HG02981 (cell line): ENCODE data around the gene NUDT14.

Source experiments
- ATAC-seq: cut with Tn5 transposase; IDR thresholded peaks from one replicate; pipeline ENCODE4 v1.9.1; 2021; ENCODE audit warnings: mild to moderate bottlenecking, moderate library complexity; ENCODE audit not compliant: unreplicated experiment

The NUDT14 gene

GRCh38 chr14:105161309-105161708 lies 19.8 kb downstream of the NUDT14 start:
- no peak for ATAC-seq

GRCh38 chr14:105160776-105161175 lies 20.3 kb downstream of the NUDT14 start:
- no peak for ATAC-seq

DNA sequence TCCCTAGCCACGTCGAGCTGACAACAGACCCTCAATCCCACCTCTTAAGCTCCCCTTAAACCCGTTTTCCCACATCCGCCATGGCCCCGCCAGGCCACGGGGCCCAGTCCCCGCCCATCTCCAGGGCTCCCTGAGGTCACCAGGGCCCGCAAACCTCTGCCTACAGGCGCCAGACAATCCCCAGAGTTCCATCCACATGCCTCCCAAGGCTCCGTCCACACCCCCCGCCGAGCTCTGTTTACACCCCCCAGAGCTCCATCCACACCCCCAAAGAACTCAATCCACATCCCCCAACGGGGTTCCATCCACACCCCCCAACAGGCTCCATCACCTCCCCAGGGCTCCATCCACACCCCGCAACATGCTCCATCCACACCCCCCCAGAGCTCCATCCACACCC lies 21.8 kb downstream of the NUDT14 start:
- no peak for ATAC-seq

DNA sequence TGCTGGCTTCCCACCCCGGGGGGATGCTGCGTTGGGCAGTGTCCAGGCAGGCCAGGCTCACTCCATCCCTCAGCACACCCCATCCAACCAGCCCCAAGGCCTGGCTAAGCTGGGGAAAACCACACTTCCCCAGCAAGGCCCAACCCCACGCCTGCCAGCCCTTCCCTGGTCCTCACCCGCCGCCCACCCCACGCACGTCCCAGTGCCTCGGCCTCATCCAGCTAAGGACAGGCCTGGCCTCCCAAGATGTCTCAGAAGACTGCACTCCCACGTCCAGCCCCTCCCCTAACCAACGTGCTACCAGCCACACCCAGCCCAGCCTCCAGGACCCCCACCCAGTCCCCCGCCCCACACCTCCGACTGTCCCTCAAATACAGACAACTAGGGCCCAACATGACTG lies 22.3 kb downstream of the NUDT14 start:
- no peak for ATAC-seq

DNA sequence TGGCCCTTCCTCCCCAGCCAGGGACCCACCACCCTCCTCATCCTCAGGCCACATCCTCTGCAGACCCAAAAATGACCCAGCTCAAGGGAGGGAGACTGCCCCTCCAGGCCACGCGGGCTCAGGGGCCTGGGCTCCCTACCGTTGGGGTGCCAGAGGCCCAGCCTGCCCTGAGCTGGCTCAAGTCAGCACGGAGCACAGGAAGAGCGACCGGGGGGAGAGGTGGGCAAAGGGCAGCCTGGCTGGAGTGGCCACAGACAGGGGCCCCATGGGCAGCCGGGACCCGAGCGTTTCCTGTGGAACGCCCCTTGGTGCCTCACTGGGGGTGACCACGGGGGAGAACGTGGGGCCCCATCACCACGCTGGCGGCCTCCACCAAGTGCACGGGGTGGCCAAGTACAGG lies 23.2 kb downstream of the NUDT14 start:
- ATAC-seq, result no peak

GRCh38 chr14:105156414-105157375 lies 24.4 kb downstream of the NUDT14 start:
- ATAC-seq, result no peak

GRCh38 chr14:105155681-105156413 lies 25.3 kb downstream of the NUDT14 start:
- no peak for ATAC-seq

DNA sequence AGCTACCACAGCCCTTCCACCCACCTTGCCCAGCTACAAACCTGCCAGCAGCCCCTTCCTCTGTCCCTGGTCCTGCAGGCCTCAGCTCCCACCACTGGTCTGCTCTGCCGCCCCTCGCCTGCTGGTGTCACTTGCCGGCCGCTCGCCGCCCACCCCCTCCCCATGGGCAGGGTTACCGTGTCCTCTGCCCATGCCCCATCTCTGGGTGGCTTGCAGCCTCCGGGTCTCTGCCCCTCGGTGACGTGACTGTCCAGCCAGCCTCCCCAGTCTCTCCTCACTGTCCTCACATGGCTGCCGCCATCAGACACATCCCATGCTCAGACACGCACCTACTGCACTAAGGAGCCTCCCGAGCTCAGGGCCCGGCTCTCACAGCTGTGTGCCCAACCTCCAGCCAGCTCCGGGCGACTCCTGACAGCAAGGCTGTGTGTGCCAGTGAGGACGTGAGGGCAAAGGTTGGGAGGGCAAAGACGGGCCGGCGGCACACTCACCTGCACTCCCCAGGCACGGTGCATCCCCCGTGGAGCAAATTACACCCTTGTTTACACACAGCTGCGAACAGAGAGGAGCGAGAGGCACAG lies 26.0 kb downstream of the NUDT14 start:
- no peak for ATAC-seq

GRCh38 chr14:105154476-105154871 lies 26.6 kb downstream of the NUDT14 start:
- no peak for ATAC-seq

DNA sequence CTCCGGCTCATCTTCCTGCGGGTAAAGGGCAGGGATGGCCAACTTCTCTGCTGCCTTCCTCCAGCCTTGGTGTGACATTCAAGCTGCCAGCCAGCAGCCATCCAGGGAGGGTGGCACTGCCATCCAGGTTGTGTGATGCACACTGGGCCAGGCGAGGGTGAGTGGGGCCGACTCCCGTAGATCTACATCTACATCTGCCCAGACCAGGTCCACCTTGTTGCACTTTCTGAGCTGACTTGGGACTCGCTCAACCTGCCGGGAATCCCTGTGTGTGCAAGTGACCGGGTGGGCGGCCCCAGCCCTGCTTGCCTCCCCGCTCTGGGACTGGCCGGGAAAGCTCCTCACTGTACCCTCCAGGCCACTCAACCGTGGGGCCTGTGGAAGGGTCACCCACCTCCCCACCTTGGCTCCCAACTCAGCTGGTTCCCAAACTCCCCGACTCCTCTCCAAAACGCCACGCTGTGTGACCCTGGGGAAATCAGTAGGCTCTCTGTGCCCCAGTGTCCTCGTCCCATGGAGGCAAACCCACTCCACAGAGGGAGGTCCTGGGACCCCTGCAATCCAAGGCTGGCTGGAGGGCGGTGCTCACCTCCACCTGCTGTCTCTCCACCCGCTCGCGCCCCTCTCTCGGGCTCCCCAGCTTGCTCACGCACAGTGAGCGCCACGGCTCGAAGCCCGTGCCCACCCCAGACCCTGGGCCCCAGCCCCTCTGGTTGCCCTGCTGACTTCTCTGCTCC lies 27.2 kb downstream of the NUDT14 start:
- ATAC-seq, result no peak

- ATAC-seq, result no peak
Measured at GRCh38 chr14:105153331-105153731, 27.8 kb downstream of the NUDT14 start.

GRCh38 chr14:105152794-105153241 lies 28.3 kb downstream of the NUDT14 start:
- ATAC-seq, result no peak

GRCh38 chr14:105151838-105152793 lies 29.0 kb downstream of the NUDT14 start:
- no peak for ATAC-seq

GRCh38 chr14:105151084-105151837 lies 29.9 kb downstream of the NUDT14 start:
- no peak for ATAC-seq

DNA sequence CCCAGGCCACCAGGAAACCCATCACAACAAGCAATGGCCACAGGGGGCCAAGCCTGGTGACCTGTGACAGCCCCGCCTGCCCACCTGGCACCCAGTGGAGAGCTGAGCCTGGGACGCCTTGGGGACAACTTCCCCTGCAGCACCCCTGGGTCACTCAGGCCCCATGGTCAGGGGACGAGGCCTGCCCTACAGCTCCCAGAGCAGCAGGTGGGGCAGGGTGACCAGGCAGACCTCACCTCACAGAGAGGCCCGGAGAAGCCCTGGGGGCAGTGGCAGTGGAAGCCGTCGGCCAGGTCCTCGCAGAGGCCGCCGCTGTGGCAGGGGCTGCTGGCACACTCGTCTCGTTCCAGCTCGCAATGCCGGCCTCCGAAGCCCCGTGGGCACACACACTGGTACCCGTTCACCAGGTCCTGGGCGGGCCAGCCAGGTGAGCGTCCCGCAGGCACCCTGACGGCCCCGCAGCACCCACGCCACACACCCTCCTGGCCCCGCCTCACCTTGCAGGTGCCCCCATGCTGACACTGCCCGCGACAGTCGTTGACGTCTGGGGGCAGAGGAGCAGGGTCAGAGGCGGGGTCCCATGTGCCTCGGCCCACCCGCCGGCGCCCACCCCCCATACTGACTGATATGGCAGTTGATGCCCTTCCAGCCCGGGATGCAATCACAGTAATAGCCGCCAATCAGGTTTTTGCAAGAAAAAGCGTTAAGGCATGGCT lies 30.6 kb downstream of the NUDT14 start:
- no peak for ATAC-seq

DNA sequence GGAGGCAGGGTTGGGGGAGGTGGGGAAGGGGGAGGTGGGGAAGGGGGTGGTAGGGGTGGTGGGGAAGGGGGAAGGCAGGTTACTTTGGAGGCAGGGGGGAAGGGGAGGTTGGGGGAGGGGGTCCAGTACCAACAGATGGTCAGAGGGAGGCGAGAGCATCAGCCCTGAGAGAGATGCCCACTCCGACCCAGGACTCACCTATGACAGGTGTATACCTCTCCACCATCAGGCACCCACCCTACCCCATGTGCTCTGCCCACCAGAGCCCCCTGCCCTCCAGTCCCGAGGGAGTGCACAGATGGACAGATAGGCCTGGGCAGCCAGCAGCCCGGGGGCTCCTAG lies 31.1 kb downstream of the NUDT14 start:
- ATAC-seq, result no peak

- no peak for ATAC-seq
Measured at GRCh38 chr14:105149146-105149781, 31.8 kb downstream of the NUDT14 start.

- ATAC-seq, result no peak
Measured at GRCh38 chr14:105148604-105149145, 32.4 kb downstream of the NUDT14 start.
